Neuronal stem cell (in vitro differentiated cells): ENCODE results near the gene UGT1A7.

Experiments
- DNase-seq: peaks from one replicate; pipeline ENCODE4 v3.0.0-alpha.2; 2013; ENCODE audit warnings: low spot score
- H2AFZ ChIP-seq: one replicate; pipeline ENCODE4 v1.6.1; 2013; ENCODE audit warnings: mild to moderate bottlenecking, low read length, inconsistent platforms
- H2AK5ac ChIP-seq: 2 replicates; pipeline ENCODE4 v1.6.1; 2013; ENCODE audit warnings: low read depth, mild to moderate bottlenecking, inconsistent platforms, low read length, moderate library complexity, mixed read lengths
- H2BK120ac ChIP-seq: 2 replicates; pipeline ENCODE4 v1.6.1; 2013; ENCODE audit warnings: low read depth, mild to moderate bottlenecking, inconsistent platforms, low read length, moderate library complexity, mixed read lengths
- H2BK12ac ChIP-seq: one replicate; pipeline ENCODE4 v1.6.1; 2013; ENCODE audit warnings: low read length, inconsistent platforms
- H2BK15ac ChIP-seq: 2 replicates; pipeline ENCODE4 v1.6.1; 2013; ENCODE audit warnings: mild to moderate bottlenecking, low read length, inconsistent platforms, mixed read lengths
- H2BK5ac ChIP-seq: one replicate; pipeline ENCODE4 v1.6.1; 2013; ENCODE audit warnings: inconsistent platforms, mild to moderate bottlenecking, low read length, moderate library complexity
- H3K14ac ChIP-seq: one replicate; pipeline ENCODE4 v1.6.1; 2013; ENCODE audit warnings: low read length, inconsistent platforms
- H3K18ac ChIP-seq: 2 replicates; pipeline ENCODE4 v1.6.1; 2013; ENCODE audit warnings: low read length, inconsistent platforms
- H3K23ac ChIP-seq: 2 replicates; pipeline ENCODE4 v1.6.1; 2013; ENCODE audit warnings: low read depth, mild to moderate bottlenecking, mixed read lengths, low read length, inconsistent platforms; ENCODE audit not compliant: poor library complexity
- H3K27ac ChIP-seq: replicated peaks from 3 replicates; pipeline ENCODE4 v1.5.1; 2013; ENCODE audit warnings: low read length, inconsistent platforms
- H3K27me3 ChIP-seq, 3 experiments: 2 replicates each; pipeline ENCODE4 v1.6.1; 2013; ENCODE audit warnings: low read length in 3 of 3, mild to moderate bottlenecking in 2 of 3, inconsistent platforms in 1 of 3, low read depth in 1 of 3, mixed read lengths in 1 of 3, moderate library complexity in 1 of 3; ENCODE audit not compliant: control insufficient read depth in 3 of 3, insufficient read depth in 3 of 3
- H3K36me3 ChIP-seq, 2 donors: replicated peaks in 1 of 2; 2 replicates each; pipeline ENCODE4 v1.6.1; 2013; ENCODE audit warnings: low read length in 2 of 2; ENCODE audit not compliant: control insufficient read depth in 2 of 2, insufficient read depth in 2 of 2
- H3K4ac ChIP-seq: 2 replicates; pipeline ENCODE4 v1.6.1; 2013; ENCODE audit warnings: inconsistent platforms, mild to moderate bottlenecking, low read length, moderate library complexity
- H3K4me1 ChIP-seq, 2 donors: 1 replicate in 1 of 2; 2 replicates in 1 of 2; pipeline ENCODE4 v1.6.1; 2013; ENCODE audit warnings: low read length in 2 of 2, low read depth in 1 of 2; ENCODE audit not compliant: control insufficient read depth in 2 of 2, insufficient read depth in 1 of 2
- H3K4me2 ChIP-seq: one replicate; pipeline ENCODE4 v1.6.1; 2013; ENCODE audit warnings: mild to moderate bottlenecking, low read length, inconsistent platforms; ENCODE audit not compliant: insufficient read depth, poor library complexity, severe bottlenecking
- H3K4me3 ChIP-seq, 2 donors: 2 replicates each; pipeline ENCODE4 v1.5.1; 2013; ENCODE audit warnings: low read length in 2 of 2, mild to moderate bottlenecking in 2 of 2, inconsistent platforms in 1 of 2, moderate library complexity in 1 of 2
- H3K79me1 ChIP-seq: one replicate; pipeline ENCODE4 v1.6.1; 2013; ENCODE audit warnings: low read depth, mild to moderate bottlenecking, inconsistent platforms, low read length, moderate library complexity
- H3K9ac ChIP-seq: one replicate; pipeline ENCODE4 v1.6.1; 2013; ENCODE audit warnings: mild to moderate bottlenecking, low read depth, low read length, inconsistent platforms; ENCODE audit not compliant: poor library complexity
- H3K9me3 ChIP-seq, 2 donors: replicated peaks in 1 of 2; 2 replicates each; pipeline versions ENCODE3 to v1.6.1; 2013; ENCODE audit warnings: low read length in 2 of 2, mild to moderate bottlenecking in 2 of 2, inconsistent platforms in 1 of 2, low read depth in 1 of 2, mixed read lengths in 1 of 2, moderate library complexity in 1 of 2; ENCODE audit not compliant: control insufficient read depth in 2 of 2, insufficient read depth in 1 of 2
- H4K8ac ChIP-seq: one replicate; pipeline ENCODE4 v1.6.1; 2013; ENCODE audit warnings: low read depth, mild to moderate bottlenecking, inconsistent platforms, low read length, moderate library complexity
- H4K91ac ChIP-seq: one replicate; pipeline ENCODE4 v1.6.1; 2013; ENCODE audit warnings: low read length, low read depth, mild to moderate bottlenecking, inconsistent platforms; ENCODE audit not compliant: poor library complexity
- WGBS, 2 donors: extraction: QIAGEN DNeasy Blood & Tissue Kit; methylation state at CpG; one replicate each; pipeline ENCODE4 v1.1.7; 2013; ENCODE audit warnings: missing lambda C conversion rate in 2 of 2, mixed read lengths in 1 of 2; ENCODE audit not compliant: insufficient read length in 2 of 2, insufficient replicate concordance in 1 of 2; ENCODE audit errors: extremely low coverage in 2 of 2; 5-methylcytosine and 5-hydroxymethylcytosine counted together

UGT1A7 gene

DNA sequence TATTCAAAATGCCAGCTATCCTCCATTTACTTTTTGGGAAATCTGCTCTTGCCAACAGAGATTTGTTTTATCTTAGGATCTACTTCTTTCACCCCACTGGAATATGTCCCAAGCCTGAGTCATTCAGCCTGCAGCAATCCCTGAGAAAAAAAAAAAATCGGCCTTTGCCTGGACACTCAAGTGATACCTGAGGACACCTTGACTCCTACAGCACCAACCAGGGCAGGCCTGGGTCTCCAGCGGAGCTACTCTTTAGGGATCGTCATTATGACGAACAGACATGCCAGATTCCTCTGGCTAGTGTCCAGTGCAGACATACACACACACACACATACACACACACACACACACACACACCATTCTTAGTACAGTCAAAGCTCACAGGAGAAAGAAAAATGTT, 8.7 kb downstream of the UGT1A7 start:
- Histone ChIP-seq H3K36me3 (no peaks in the 10 kb centered on the region), H2BK120ac (no peak overlapping the region), H3K9me3 (no peaks in the 10 kb centered on the region), H3K4ac (no peak overlapping the region), H3K23ac (no peak overlapping the region), H2BK12ac (no peak overlapping the region), H2BK15ac (no peak overlapping the region), H3K27ac (no peak overlapping the region), H3K4me1 (no peaks in the 10 kb centered on the region), H2AK5ac (no peak overlapping the region), H3K4me3 (no peak overlapping the region), H3K27me3 (no peaks in the 10 kb centered on the region), H3K79me1 (no peaks in the 10 kb centered on the region), H3K4me2 (no peak overlapping the region), H2AFZ (no peak overlapping the region), H4K8ac (no peak overlapping the region), H4K91ac (no peak overlapping the region), H3K9ac (no peak overlapping the region), H2BK5ac (no peak overlapping the region), H3K18ac (no peak overlapping the region), H3K14ac (no peak overlapping the region)
- DNase-seq, result no peak
- no CpG with 5 or more reads among the region's 4 CpGs for WGBS, 2 donors

- Histone ChIP-seq H4K8ac (no peak overlapping the region), H3K4me3 (no peak overlapping the region), H3K9ac (no peak overlapping the region), H2BK5ac (no peak overlapping the region), H3K79me1 (no peaks in the 10 kb centered on the region), H3K36me3 (no peaks in the 10 kb centered on the region), H3K23ac (no peak overlapping the region), H3K4ac (no peak overlapping the region), H4K91ac (no peak overlapping the region), H3K18ac (peak overlapping the region; percentile 13), H3K14ac (no peak overlapping the region), H3K27ac (no peak overlapping the region), H3K4me1 (no peaks in the 10 kb centered on the region), H2BK15ac (no peak overlapping the region), H3K27me3 (no peaks in the 10 kb centered on the region), H3K9me3 (no peaks in the 10 kb centered on the region), H2AK5ac (no peak overlapping the region), H3K4me2 (no peak overlapping the region), H2BK12ac (peak overlapping the region; percentile 7), H2BK120ac (no peak overlapping the region), H2AFZ (no peak overlapping the region)
- no CpG with 5 or more reads among the region's 11 CpGs for WGBS, 2 donors
- no peak for DNase-seq
These were observed 10.0 kb downstream of the UGT1A7 start for GRCh38 chr2:233691443-233692433.

GRCh38 chr2:233692648-233693047, 10.9 kb downstream of the UGT1A7 start, which contains the start of gene UGT1A6:
UGT1A6 (plus strand) TSS chr2:233692890; CDS start chr2:233693005, 115 bp downstream.
- no peaks in the 10 kb centered on the region for H3K27me3 ChIP-seq
- no peak within 1 kb of the TSS for H3K4me2 ChIP-seq
- no peak for DNase-seq
- H3K4me1 ChIP-seq, result no peaks in the 10 kb centered on the region
- H3K9me3 ChIP-seq, result no peaks in the 10 kb centered on the region
- no peak within 1 kb of the TSS for H3K4me3 ChIP-seq
- no peak within 1 kb of the TSS for H2AK5ac ChIP-seq
- no peak within 1 kb of the TSS for H3K14ac ChIP-seq
- no peak within 1 kb of the TSS for H3K4ac ChIP-seq
- H2AFZ ChIP-seq, result no peak within 1 kb of the TSS
- no peak within 1 kb of the TSS for H2BK5ac ChIP-seq
- H3K79me1 ChIP-seq, result no peaks in the 10 kb centered on the region
- H3K36me3 ChIP-seq, result no peaks in the 10 kb centered on the region
- no peak within 1 kb of the TSS for H2BK12ac ChIP-seq
- H3K9ac ChIP-seq, result no peak within 1 kb of the TSS
- peak within 1 kb of the TSS; percentile 16 for H3K18ac ChIP-seq
- H2BK15ac ChIP-seq, result no peak within 1 kb of the TSS
- WGBS, 2 donors, result no CpG with 5 or more reads among the region's 4 CpGs
- no peak within 1 kb of the TSS for H4K91ac ChIP-seq
- H3K23ac ChIP-seq, result no peak within 1 kb of the TSS
- H4K8ac ChIP-seq, result no peak within 1 kb of the TSS
- no peak within 1 kb of the TSS for H3K27ac ChIP-seq
- H2BK120ac ChIP-seq, result no peak within 1 kb of the TSS

GRCh38 chr2:233693963-233694362, 12.3 kb downstream of the UGT1A7 start:
- Histone ChIP-seq H2BK120ac (no peak overlapping the region), H3K27me3 (no peaks in the 10 kb centered on the region), H3K4me1 (peaks cover 0 to 3% of the 10 kb centered on the region in 2 donors), H2AFZ (no peak overlapping the region), H2BK15ac (no peak overlapping the region), H3K9ac (no peak overlapping the region), H3K36me3 (no peaks in the 10 kb centered on the region), H4K8ac (no peak overlapping the region), H3K79me1 (no peaks in the 10 kb centered on the region), H3K4me3 (no peak overlapping the region), H3K23ac (no peak overlapping the region), H3K18ac (no peak overlapping the region), H2BK12ac (no peak overlapping the region), H3K4me2 (no peak overlapping the region), H3K4ac (no peak overlapping the region), H3K27ac (no peak overlapping the region), H4K91ac (no peak overlapping the region), H3K14ac (no peak overlapping the region), H2AK5ac (no peak overlapping the region), H3K9me3 (no peaks in the 10 kb centered on the region), H2BK5ac (no peak overlapping the region)
- no CpG with 5 or more reads among the region's 6 CpGs for WGBS, 2 donors
- no peak for DNase-seq
